Pulmonary artery endothelial cell (primary cell): ENCODE data around the gene RAD23B. TPM values are rescaled to one million over a fixed set of nuclear protein-coding genes. Genes with fewer than 3 reads are reported as not detected.
"Not testable (repeated sequence)": the region's sequence is repeated elsewhere in the genome, so short reads cannot be mapped to it uniquely, and the experiment has no call there.

ENCODE experiments used
- DNase-seq: peaks from one replicate; pipeline ENCODE4 v3.0.0-alpha.2; 2011; ENCODE audit warnings: low read depth, low spot score
- total RNA-seq: library from RNA; depleted of rRNA; stranded (reverse); fragments of >200 nt; gene quantifications from 2 replicates; pipeline ENCODE4 v1.2.3, GENCODE V29; 2014

RAD23B gene
- total RNA-seq, 1 donor from 2014 or later, result 88.8 TPM

DNA sequence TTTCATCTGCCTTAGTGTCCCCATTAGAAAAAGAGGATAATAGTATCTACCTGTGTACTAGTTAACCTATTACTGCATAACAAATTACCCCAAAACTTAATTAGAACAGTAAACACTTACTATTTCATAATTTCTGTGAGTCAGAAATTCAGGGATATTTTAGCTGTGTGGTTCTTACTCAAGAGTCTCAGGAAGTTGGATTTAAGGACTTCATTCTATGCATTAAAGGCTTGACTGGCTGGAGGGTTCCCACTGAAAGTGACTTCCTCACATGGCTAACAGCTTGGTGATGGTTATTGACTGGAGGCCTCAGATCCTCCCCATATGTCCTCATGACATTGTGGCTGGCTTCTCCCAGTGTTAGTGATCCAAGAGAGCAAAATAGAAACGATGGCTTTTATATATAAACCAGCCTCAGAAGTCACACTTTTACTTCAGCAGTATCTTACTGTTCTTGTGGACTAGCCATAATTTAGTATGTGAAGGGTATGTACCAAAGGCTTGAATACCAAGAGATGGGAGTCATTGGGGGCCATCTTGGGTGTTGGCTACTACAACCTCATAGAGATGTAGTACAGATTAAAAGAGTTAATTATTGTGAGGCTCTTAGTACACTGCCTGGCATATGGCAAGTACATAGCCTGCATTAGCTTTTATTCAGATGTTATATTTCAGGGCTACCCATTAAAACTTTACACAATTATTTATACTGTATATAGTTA lies 9.9 kb downstream of the RAD23B start:
- DNase-seq, result no peak

DNA sequence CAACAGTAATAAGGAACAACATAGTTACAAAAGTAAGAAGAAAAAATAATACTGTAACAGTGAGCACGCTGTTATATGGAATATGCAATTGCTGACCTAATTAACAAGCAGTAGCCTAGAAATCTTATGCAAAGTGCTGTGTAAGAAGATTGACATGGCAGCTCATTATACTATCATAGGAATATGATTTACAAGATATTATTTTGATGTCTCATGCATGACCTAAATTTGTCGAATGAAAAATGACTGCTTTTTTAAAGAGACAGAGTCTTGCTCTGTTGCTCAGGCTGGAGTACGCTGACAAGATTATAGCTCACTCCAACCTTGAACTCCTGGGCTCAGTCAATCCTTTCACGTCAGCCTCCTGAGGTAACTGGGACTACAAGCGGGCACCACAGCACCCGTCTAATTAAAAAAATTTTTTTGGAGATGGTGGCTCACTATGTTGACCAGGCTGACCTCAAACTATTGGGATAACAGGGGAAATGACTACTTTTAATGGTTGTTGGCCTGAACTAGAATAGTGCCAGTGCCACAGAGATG lies 10.5 kb downstream of the RAD23B start:
- DNase-seq, result no peak

DNA sequence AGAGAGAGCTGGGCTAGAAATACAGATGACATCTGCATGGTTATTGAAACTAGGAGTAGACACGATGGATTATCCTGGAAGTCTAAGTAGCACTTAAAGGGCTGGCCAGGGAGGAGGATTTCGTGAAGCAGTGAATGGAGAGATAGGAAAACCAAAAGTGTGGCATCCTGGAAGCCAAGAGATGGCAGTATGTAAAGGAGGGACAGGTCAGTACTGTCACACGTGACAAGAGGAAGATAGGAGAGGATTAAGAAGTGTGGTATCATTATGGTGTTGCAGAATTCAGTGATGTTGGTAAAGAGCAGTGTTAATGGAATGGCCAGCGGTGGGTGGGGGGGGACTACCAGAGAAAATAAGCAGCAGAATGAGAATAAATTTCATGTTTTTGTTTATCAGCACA lies 11.7 kb downstream of the RAD23B start:
- no peak for DNase-seq

DNA sequence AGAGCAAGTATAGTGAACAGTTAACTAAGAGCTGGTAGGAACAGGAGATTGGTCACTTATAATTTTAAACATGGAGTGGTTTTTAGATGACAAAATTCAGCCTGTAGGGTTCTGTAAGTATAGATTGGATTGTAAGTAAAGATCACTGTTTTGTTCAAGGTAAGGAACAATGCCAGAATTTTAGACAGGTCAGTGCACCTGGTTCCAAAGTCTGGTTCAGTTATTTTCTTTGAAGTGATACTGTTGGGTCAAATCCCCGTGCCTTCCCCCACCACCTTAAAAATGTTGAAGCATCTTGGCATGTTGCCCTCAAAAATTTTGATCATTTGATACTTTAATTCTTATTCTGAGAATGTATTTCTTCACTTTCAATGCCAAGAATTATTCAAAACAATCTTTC lies 12.9 kb downstream of the RAD23B start:
- DNase-seq, result no peak

DNA sequence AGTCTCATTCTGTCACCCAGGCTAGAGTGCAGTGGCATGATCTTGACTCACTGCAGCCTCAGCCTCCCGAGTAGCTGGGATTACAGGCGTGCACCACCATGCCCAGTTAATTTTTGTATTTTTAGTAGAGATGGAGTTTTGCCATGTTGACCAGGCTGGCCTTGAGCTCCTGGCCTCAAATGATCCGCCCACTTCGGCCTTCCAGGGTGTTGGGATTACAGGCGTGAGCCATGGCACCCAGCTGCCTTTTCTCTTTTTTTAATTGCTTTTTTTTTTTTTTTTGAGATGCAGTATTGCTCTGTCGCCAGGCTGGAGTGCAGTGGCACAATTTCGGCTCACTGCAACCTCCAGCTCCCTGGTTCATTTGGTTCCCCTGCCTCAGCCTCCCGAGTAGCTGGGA lies 13.5 kb downstream of the RAD23B start:
- DNase-seq, result not testable (repeated sequence)

DNA sequence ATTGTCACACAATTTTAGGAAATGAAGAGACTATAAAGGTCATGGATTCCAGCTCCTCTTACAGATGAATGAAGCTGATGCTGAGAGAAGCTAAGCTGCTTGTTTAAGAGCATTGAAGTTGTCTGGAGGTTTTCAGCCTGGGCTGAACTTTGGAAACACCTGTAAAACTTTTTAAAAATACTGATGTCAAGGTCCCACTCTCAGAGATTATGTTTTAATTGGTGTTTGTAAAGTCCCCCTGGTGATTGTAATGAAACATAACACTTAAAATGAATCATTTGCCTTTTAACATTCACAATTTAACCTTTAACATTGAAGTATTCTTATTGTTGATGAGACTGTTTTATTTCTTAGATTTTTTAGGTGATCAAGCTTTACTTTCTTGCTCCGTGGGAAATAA lies 16.4 kb downstream of the RAD23B start:
- DNase-seq, result no peak

DNA sequence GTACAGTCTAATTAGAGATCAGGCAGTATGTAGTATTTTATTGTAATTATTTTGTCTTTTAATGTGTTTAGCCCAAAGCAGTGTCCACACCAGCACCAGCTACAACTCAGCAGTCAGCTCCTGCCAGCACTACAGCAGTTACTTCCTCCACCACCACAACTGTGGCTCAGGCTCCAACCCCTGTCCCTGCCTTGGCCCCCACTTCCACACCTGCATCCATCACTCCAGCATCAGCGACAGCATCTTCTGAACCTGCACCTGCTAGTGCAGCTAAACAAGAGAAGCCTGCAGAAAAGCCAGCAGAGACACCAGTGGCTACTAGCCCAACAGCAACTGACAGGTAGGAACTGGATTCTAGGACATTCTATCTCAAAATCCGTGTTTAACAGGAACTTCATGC lies 23.2 kb downstream of the RAD23B start:
- DNase-seq, result no peak

DNA sequence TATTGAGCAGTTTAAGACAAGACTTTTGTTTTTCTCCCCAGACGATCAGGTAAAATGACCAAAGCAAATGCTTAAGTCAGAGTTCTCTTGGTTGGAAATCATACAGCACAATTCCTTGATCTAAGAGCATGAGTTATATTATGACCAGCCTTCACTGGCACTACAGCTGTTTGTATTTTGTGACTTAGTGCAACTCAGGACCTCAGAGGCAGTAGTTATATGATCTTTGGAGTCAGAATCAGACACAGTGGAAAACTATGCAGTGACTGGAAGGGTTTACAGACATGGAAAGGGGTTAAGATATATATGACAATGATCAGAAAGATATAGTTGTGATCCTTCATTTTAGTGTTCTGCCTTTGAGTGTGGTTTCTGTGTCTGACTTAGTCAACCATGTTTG lies 24.3 kb downstream of the RAD23B start:
- no peak for DNase-seq

DNA sequence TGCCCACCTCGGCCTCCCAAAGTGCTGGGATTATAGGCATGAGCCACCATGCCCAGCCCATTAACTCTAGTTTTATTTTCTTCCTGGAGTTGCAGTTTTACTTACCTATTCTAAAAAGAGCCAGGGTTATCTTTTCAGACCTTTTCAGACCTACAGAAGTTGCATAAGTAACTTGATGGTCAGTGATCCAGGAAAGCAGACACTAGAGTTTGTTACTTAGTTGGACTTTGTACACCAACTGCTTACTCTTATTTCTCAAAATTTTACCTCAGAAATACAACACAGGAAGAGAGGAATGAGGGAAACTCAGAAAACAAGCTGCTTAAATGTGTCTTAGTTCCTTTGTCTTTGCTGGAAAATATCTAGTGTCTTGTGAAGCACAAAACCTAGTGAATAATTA lies 25.4 kb downstream of the RAD23B start:
- no peak for DNase-seq

DNA sequence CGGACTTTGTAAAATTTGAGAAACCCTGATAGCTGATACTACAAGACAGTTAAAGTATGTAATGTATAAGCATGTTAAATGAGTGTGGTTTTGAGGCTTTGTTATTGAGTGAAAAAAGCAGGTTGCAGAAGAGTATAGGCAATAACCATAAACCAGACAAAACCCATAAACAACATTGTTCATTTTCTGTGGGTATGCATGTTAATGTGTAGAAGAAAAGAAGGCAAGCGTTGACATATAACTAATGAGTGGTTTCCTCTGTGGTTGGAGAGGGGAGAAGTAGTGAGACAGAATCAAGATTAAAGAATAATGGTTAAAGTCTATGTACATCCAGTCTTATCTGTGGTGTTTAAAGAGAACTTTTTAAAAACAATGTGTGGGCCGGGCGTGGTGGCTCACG lies 26.2 kb downstream of the RAD23B start:
- no peak for DNase-seq

DNA sequence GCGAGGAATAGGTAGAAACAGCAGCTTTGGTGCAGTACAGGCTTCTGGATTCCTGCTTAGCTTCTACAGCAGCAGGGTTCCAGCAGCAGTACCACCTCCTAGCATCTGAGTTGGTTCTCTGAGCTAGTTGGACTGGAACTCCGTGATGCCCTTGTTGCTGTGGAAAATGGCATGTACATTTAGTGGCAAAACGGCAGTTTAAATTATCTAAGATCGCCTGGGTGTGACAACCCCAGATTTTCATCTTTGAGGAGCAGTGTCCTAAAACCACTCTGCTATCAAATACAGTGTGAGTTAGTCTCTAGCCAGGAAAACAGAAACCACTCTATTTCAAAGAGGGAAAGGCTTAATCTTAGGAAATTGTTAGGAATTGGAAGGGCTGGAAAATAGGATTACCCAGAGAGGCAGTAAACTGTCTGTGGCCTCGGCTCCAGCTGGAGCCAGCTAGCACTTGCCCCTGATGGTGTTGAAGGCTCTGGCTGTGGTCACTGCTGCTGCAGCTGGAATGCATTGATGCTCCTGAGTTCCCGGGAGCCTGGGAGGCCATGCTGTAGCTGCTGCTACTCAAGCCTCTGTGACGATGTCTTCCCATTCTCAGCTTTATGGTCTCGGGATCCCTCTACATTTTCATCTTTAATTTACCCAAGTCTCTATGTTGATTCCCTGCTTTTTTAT lies 29.4 kb downstream of the RAD23B start:
- no peak for DNase-seq

DNA sequence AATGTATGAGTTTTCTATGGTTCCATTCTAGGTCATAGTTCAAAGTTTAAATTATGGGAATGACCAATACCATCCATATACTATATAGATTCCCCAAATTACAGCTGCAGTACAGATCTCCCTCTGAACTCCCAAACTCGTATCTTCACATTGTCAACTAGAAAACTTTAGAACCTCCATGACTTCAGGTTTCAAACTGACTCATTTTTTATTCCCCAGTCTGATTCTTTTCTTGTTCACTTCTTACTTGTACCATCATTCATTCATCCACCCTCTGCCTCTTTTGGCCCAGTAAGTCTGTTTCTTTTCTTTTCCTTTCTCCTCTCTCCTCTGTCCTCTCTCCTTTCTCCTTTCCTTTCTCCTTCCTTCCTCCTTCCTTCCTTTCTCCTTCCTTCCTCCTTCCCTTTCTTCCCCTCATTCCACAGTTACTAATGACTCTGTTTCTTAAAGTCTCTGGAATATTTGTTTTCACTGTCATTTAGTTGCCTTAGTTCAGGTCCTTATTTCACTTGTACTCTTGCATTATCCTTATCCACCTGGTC lies 30.5 kb downstream of the RAD23B start:
- no peak for DNase-seq

DNA sequence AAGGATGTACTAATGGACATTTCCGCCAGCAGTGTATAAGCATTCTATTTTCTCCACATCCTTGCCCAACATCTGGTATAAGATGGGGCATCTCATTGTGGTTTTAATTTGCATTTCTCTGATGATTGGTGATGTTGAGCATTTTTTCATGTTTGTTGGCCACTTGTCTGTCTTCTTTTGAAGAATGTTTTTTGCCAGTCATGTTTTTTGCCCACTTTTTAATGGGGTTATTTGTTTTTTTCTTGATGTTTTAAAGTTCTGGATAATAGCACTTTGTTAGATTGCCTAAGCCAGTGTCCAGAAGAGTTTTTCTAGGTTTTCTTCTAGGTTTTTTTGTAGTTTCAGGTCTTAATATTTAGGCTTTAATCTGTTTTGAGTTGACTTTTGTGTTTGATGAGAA lies 31.7 kb downstream of the RAD23B start:
- DNase-seq, result no peak

DNA sequence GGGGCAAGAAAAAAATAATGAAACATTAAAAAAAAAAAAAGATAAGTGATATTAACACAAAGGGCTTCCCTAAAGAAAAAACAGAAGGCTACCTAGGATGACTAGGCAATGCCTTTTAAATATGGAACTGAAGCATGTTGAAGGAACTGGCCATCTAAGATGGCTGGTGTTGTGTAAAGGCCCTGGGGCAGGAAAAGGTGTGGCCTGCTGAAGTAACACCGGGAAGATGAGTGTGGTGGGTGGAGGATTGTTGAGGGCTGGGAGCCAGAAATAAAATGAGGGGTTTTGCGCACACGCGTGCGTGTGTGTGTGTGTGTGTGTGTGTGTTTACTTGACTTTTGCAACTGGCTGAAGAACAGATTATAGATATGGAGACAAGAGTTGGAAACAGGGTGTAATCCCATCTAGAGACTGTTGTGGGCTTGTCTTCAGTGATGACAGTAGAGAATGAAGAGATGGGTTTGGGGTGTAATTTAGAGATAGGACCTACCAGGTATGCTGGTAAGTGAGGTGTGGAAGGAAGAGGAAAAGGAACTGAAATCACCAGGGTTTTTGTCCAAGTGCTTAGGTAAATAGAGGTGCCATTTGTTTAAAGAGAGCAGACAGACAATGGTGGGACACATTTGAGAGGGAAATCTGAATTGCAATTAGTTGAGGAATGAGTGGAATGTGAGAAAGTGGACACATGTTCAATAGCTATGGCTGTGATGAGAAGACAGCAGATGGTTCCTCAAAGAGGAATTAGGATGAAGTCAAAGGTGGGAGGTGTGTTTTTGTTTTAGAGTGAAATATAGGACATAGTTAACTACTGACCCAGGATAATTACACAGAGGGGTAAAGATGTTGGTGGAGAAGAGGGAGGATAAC lies 33.9 kb downstream of the RAD23B start:
- DNase-seq, result no peak

DNA sequence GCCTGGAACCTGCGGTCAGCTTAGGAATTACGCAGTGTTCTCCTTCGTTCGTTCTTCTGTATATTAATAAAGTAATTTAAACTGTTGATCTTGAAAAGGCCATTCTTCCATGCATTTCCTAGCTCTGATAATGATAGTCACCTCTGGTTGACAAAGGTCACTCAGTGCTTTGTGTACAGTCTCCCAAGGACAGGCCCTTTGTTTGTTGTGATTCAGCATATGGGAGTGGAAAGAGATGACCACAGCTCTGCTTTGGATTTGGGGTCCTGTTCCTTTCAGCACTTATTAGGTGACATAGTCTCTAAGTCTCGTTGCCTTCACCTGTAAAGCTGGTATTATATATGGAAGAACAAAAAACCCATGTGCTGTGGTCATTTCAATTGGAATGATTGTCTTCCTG lies 39.6 kb downstream of the RAD23B start:
- DNase-seq, result no peak

DNA sequence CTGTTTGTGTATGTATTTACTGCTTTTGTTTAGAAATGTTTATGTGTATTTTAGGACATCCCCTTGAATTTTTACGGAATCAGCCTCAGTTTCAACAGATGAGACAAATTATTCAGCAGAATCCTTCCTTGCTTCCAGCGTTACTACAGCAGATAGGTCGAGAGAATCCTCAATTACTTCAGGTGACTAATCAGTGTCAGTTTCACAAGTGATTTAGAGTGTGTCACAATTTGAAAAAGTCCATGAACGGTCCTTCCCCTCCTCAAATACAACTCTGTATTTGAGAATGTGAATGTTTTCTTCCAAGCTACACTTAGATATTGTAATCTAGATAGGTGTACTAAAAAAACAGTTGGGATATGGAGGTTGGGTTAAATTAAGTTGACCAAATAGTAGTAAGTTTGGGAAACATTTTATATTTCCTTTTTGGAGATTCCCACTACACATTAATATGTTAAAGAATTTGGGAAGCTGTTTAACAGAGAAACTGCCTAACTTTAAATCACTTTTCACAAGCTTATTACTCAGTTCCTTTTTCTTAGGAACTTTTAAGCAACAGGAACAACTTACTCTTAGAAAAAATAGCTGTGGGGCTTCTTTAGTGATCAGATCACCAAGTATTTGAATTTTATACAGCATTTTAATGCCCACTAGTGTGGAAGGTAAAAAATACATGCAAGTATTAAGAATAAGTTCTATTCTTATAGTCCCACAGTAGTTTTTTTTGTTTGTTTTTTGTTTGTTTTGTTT lies 40.9 kb downstream of the RAD23B start:
- no peak for DNase-seq

DNA sequence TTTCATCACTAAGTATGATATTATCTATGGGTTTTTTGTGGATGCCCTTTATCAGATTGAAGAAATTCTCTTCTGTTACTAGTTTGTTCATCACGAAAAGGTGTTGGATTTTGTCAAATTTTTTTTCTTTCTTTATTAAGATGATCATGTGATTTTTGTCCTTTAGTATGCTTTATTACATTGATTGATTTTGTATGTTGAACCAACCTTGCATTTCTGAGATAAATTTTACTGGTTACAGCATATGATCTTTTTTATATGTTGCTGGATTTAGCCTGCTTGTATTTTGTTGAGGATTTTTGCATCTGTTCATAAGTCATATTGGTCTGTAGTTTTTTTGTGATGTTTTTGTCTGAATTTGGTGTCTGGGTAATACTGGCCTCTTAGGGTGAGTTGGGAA lies 42.8 kb downstream of the RAD23B start:
- no peak for DNase-seq

DNA sequence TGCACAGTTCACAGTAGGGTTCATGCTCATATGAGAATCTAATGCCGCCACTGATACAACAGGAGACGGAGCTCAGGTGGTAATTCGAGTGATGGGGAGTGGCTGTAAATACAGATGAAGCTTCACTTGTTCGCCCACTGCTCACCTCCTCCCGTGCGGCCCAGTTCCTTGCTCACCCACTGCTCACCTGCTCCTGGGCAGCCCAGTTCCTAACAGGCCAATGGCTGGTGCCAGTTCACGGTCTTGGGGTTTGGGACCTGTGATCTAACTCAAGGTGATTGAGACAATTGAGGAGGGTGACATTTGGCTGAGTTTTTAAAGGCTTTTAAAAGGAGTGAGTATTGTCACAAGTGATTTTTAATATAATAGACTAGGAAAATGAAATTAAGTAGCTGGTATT lies 45.4 kb downstream of the RAD23B start:
- no peak for DNase-seq

DNA sequence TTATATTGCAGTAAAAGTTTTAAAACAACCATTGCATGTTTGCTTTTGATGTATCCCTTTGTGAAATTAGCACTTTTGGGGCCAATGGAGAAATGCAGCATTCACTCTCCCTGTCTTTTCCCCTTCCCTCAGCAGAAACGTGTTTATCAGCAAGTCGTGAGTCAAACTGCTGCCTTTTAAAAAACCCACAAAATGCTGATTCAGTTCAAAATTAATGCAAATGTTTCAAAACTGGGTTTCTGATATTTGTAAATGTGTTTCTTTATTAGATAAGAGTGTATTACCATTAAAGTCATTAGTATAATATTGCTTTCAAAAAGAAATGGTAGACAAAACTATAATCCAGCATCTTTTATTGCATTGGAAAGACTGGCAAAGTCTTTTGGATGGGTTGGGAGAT lies 47.3 kb downstream of the RAD23B start:
- DNase-seq, result no peak

DNA sequence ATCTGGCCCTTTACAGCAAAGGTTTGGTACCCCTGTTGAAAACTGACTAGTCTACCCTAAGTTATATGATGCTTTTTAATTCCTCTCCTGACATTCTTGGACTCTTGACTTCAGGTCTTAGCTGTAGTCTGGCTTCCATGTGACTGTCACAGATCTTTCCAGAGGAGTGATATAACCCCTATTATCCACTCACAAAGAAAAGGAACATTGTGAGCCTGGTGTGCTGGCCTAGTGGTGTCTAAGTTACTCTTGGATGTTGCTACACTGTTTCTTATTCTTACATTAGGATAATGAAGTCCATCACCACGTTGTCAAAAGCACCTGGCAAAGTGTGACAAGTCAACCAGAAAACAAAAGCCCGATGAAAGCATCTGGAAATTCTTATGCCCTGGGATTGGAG lies 49.8 kb downstream of the RAD23B start:
- no peak for DNase-seq

DNA sequence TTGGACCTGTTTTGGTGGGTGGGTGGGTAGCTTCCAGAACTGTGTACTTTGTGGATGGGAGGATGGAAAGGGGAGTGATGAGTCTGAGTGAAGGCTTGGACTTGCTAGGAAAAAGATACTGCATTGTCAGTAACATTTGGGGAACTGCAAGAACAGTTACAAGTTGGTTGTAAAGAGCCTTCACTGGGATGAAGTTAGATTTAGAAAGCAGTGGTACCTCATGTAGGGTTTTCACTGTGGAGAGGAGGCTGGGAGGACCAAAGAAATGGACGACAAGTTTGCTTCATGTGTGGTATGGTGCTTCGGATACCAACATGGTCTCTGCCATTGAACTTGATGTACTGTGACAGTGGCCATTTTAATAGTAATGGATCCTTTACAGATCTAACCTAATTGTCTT lies 50.3 kb downstream of the RAD23B start:
- DNase-seq, result no peak
